Measurements from ENCODE around the gene RIMBP2.

Gene RIMBP2

DNA sequence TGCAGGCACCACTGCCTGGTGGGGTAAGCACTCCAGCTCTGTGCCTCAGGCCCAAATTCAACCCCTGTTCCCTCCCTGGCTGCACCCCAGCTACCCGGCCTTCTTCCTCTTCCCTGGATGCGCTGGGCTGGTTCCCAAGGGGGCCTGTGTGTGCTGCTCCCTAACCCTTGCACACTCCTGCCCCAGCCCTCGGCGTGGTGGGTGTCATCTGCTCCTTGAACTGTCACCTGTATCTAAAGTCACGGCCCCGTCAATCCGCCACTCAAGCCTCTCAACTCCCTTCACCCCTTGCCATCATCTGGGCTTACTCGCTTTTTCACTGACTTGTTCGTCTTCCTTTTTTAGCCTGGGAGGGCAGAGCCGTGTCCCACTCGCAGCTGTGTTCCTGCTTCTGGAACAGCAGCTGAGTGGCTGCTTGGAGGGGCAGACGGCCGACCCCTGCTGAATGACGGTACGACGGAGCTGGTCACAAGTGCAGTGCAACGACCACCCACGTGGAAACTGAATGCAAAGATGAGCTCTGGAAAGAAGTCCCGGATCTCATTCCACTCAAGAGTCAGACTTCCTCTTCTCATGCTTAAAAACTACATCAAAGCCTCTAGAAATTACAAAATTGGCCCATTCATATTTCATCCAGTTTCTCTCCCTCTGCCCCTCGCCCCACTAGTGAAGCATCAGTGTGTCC is 239.5 kb downstream of the RIMBP2 start:
- Histone ChIP-seq H3K4me1 (ENCODE audit: low read depth, poor library complexity, severe bottlenecking) (no peaks in the 10 kb centered on the region), H3K27ac (no peak overlapping the region), H3K36me3 (ENCODE audit: insufficient read depth) (no peaks in the 10 kb centered on the region), H3K27me3 (ENCODE audit: insufficient read depth, low read depth) (no peaks in the 10 kb centered on the region), H3K9ac (no peak overlapping the region), H4K20me1 (ENCODE audit: insufficient read depth) (no peaks in the 10 kb centered on the region), H3K4me3 (IDR thresholded peaks at IDR 0.05; ENCODE audit: insufficient read depth, low read depth, low read length) (no peak overlapping the region), H3K4me2 (no peak overlapping the region), H3K79me2 (ENCODE audit: insufficient read depth, low read depth) (no peaks in the 10 kb centered on the region), H2AFZ (ENCODE audit: low read depth) (no peak overlapping the region)
- TF ChIP-seq, protein P1, sequence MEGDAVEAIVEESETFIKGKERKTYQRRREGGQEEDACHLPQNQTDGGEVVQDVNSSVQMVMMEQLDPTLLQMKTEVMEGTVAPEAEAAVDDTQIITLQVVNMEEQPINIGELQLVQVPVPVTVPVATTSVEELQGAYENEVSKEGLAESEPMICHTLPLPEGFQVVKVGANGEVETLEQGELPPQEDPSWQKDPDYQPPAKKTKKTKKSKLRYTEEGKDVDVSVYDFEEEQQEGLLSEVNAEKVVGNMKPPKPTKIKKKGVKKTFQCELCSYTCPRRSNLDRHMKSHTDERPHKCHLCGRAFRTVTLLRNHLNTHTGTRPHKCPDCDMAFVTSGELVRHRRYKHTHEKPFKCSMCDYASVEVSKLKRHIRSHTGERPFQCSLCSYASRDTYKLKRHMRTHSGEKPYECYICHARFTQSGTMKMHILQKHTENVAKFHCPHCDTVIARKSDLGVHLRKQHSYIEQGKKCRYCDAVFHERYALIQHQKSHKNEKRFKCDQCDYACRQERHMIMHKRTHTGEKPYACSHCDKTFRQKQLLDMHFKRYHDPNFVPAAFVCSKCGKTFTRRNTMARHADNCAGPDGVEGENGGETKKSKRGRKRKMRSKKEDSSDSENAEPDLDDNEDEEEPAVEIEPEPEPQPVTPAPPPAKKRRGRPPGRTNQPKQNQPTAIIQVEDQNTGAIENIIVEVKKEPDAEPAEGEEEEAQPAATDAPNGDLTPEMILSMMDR (conservative IDR thresholded peaks at IDR 0.05; ENCODE audit: low read depth, low read length), result no peak

DNA sequence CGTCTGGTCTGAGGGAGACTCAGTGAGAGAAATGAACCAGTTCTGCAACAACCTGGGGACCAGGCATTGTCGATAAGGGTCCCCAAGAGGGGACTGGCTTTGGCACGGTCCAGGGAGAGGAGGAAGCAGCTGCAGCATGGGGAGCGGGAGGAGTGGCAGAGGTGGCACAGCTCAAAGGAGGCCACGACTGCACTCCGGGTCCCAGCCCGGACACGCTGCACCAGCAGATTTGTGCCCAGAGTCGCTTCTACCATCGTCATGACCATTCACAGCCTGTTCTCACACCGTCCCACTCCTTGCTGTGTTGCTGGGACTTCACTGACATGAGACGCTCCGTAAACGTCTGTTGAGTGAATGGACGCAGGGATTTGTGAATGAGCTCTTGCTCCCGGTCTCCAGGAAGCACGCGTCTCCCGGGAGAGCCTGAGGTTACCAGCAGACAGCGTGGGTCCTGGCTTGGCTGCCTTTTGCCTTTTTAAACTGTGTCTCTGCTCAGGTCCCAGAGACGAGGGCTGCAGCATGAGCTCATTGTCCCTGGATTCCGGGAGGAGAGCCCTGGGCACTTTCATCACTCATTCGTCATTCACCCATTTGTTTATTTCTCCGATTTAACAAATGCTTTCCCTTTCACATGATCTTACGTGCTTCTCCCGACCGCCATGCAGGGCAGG is 241.4 kb downstream of the RIMBP2 start:
- H3K36me3 ChIP-seq (ENCODE audit: insufficient read depth), result no peaks in the 10 kb centered on the region
- H3K27ac ChIP-seq, result no peak overlapping the region
- no peaks in the 10 kb centered on the region for H3K4me1 ChIP-seq (ENCODE audit: low read depth, poor library complexity, severe bottlenecking)
- TF ChIP-seq, protein P1 (conservative IDR thresholded peaks at IDR 0.05; ENCODE audit: low read depth, low read length), result no peak
- no peaks in the 10 kb centered on the region for H4K20me1 ChIP-seq (ENCODE audit: insufficient read depth)
- H2AFZ ChIP-seq (ENCODE audit: low read depth), result no peak overlapping the region
- H3K9ac ChIP-seq, result no peak overlapping the region
- no peak overlapping the region for H3K4me3 ChIP-seq (IDR thresholded peaks at IDR 0.05; ENCODE audit: insufficient read depth, low read depth, low read length)
- no peaks in the 10 kb centered on the region for H3K79me2 ChIP-seq (ENCODE audit: insufficient read depth, low read depth)
- H3K27me3 ChIP-seq (ENCODE audit: insufficient read depth, low read depth), result no peaks in the 10 kb centered on the region
- no peak overlapping the region for H3K4me2 ChIP-seq

DNA sequence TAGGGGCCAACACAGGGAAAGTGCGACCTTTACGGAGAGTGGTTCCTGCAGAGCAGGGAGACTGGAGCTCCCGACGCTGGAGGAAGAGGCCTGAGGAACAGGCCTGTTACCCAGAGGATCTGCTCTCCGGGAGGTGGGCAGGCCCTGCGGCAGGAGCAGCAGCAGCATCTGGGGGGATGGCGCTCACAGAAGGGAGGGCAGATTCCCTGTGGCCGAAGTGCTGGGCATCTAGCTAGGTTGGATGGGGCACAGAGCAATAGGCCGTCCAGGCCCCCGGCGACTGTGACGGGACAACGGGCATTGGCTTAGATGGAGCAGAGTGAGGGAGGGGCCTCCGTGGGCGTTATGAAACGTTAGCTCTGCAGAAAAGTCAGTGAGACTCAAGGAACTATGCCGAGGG is 242.8 kb downstream of the RIMBP2 start:
- H3K9ac ChIP-seq, result no peak overlapping the region
- H3K79me2 ChIP-seq (ENCODE audit: insufficient read depth, low read depth), result no peaks in the 10 kb centered on the region

GRCh38 chr12:130470969-130471368 is 245.1 kb downstream of the RIMBP2 start:
- H4K20me1 ChIP-seq (ENCODE audit: insufficient read depth), result no peaks in the 10 kb centered on the region
- TF ChIP-seq, protein P1 (conservative IDR thresholded peaks at IDR 0.05; ENCODE audit: low read depth, low read length), result no peak
- H3K79me2 ChIP-seq (ENCODE audit: insufficient read depth, low read depth), result no peaks in the 10 kb centered on the region
- no peak overlapping the region for H3K4me2 ChIP-seq
- no peaks in the 10 kb centered on the region for H3K4me1 ChIP-seq (ENCODE audit: low read depth, poor library complexity, severe bottlenecking)
- no peak overlapping the region for H3K9ac ChIP-seq
- no peaks in the 10 kb centered on the region for H3K27me3 ChIP-seq (ENCODE audit: insufficient read depth, low read depth)
- H3K27ac ChIP-seq, result no peak overlapping the region
- no peak overlapping the region for H3K4me3 ChIP-seq (IDR thresholded peaks at IDR 0.05; ENCODE audit: insufficient read depth, low read depth, low read length)
- H2AFZ ChIP-seq (ENCODE audit: low read depth), result no peak overlapping the region
- no peaks in the 10 kb centered on the region for H3K36me3 ChIP-seq (ENCODE audit: insufficient read depth)

More for the DNA sequence above, 242.8 kb downstream of the RIMBP2 start:
- Histone ChIP-seq H3K4me3 (IDR thresholded peaks at IDR 0.05; ENCODE audit: insufficient read depth, low read depth, low read length) (no peak overlapping the region), H3K4me1 (ENCODE audit: low read depth, poor library complexity, severe bottlenecking) (no peaks in the 10 kb centered on the region), H3K27me3 (ENCODE audit: insufficient read depth, low read depth) (no peaks in the 10 kb centered on the region), H2AFZ (ENCODE audit: low read depth) (no peak overlapping the region), H3K36me3 (ENCODE audit: insufficient read depth) (no peaks in the 10 kb centered on the region), H3K4me2 (no peak overlapping the region), H4K20me1 (ENCODE audit: insufficient read depth) (no peaks in the 10 kb centered on the region), H3K27ac (no peak overlapping the region)
- TF ChIP-seq, protein P1 (conservative IDR thresholded peaks at IDR 0.05; ENCODE audit: low read depth, low read length), result no peak
